K562 (cell line): ENCODE results near the gene CHCHD6. TPM values are rescaled to one million over a fixed set of nuclear protein-coding genes. Genes with fewer than 3 reads are reported as not detected.

ENCODE experiments used
- ATAC-seq: fragments of 200-7000 bp; cut with Tn5 transposase; 3 replicates; pipeline ENCODE4 v1.9.1; 2020; ENCODE audit warnings: moderate library complexity
- BruUV-seq: library from RNA; stranded (reverse); fragments of 400-500 nt; replicated peaks from 2 replicates; lab custom pipeline; 2021; lab: Mats Ljungman, UMichigan
- CTCF ChIA-PET: fragments of 300-600 bp; formaldehyde crosslinking; extraction: SDS; loops from one replicate; lab custom pipeline; 2021; ENCODE audit warnings: low intra/inter-chr PET ratio; lab: Yijun Ruan, JAX
- POLR2A ChIA-PET: fragments of 300-600, 350-650 bp; sonication (Branson Sonifier 250); formaldehyde crosslinking; extraction: SDS; loops from one replicate; lab custom pipeline; 2021; ENCODE audit warnings: antibody characterized with exemption, inconsistent platforms; lab: Yijun Ruan, JAX
- DNase-seq, 4 experiments: peaks; one replicate each; pipeline versions ENCODE4 v3.0.0 to v3.0.0-alpha.2; 2011 to 2018; ENCODE audit warnings: low spot score in 3 of 4, mixed read lengths in 3 of 4; ENCODE audit errors: extremely low read depth in 1 of 4
- FAIRE-seq: peaks from 2 replicates; lab custom pipeline; 2011; peaks lifted over from hg19 to GRCh38; lab: Jason Lieb, UNC
- H2AFZ ChIP-seq: 2 replicates; pipeline ENCODE4 v1.6.0; 2011; ENCODE audit warnings: low read depth, low read length, control low read depth, inconsistent platforms
- H3K27ac ChIP-seq: fragments of 200-600 bp; 3 replicates; pipeline ENCODE4 v1.8.0; 2011; ENCODE audit warnings: low read depth, mild to moderate bottlenecking, control low read depth, inconsistent platforms, low read length, moderate library complexity, mixed read lengths; ENCODE audit errors: extremely low read depth
- H3K27me3 ChIP-seq, 2 experiments: fragments of 300-600 bp in 1 of 2; 2 replicates in 1 of 2; 3 replicates in 1 of 2; pipeline versions ENCODE4 v1.6.0 to v1.8.0; 2011; ENCODE audit warnings: inconsistent platforms in 2 of 2, low read length in 2 of 2, mild to moderate bottlenecking in 1 of 2, mixed read lengths in 1 of 2, moderate library complexity in 1 of 2; ENCODE audit not compliant: control insufficient read depth in 2 of 2, insufficient read depth in 2 of 2
- H3K36me3 ChIP-seq: fragments of 300-600 bp; 3 replicates; pipeline ENCODE4 v1.8.0; 2011; ENCODE audit warnings: mild to moderate bottlenecking, low read length, inconsistent platforms; ENCODE audit not compliant: control insufficient read depth, insufficient read depth
- H3K4me1 ChIP-seq, 2 experiments: fragments of 200-600 bp in 1 of 2; replicated peaks in 1 of 2; 2 replicates in 1 of 2; 3 replicates in 1 of 2; pipeline versions ENCODE4 v1.5.1 to v1.8.0; 2011; ENCODE audit warnings: inconsistent platforms in 2 of 2, low read length in 2 of 2, mild to moderate bottlenecking in 1 of 2, mixed read lengths in 1 of 2, moderate library complexity in 1 of 2; ENCODE audit not compliant: control insufficient read depth in 2 of 2, insufficient read depth in 2 of 2
- H3K4me2 ChIP-seq: 2 replicates; pipeline ENCODE4 v1.6.1; 2011; ENCODE audit warnings: low read length, control low read depth, inconsistent platforms, mixed read lengths; ENCODE audit not compliant: insufficient read depth
- H3K4me3 ChIP-seq: fragments of 200-600 bp; sonication (generic), shearing (Covaris generic); 2 replicates; pipeline ENCODE4 v1.5.1; 2016; ENCODE audit warnings: control low read depth, inconsistent platforms
- H3K79me2 ChIP-seq: fragments of 200-600 bp; 3 replicates; pipeline ENCODE4 v1.8.0; 2011; ENCODE audit warnings: low read length, inconsistent platforms; ENCODE audit not compliant: control insufficient read depth, insufficient read depth
- H3K9ac ChIP-seq, 2 experiments: 2 replicates each; pipeline versions ENCODE4 v1.6.0 to v1.6.1; 2011; ENCODE audit warnings: low read depth in 2 of 2, low read length in 2 of 2, control low read depth in 1 of 2, inconsistent platforms in 1 of 2, mild to moderate bottlenecking in 1 of 2, mixed read lengths in 1 of 2; ENCODE audit not compliant: insufficient read depth in 1 of 2
- H3K9me1 ChIP-seq: one replicate; pipeline ENCODE4 v1.6.0; 2011; ENCODE audit warnings: inconsistent platforms, mild to moderate bottlenecking, low read length, moderate library complexity; ENCODE audit not compliant: control insufficient read depth, insufficient read depth
- H3K9me3 ChIP-seq: replicated peaks from 2 replicates; pipeline ENCODE4 v1.5.1; 2011; ENCODE audit warnings: low read depth, low read length, inconsistent platforms; ENCODE audit not compliant: control insufficient read depth, insufficient read depth
- H4K20me1 ChIP-seq: replicated peaks from 2 replicates; pipeline ENCODE4 v1.6.1; 2011; ENCODE audit warnings: low read length, inconsistent platforms, mixed read lengths; ENCODE audit not compliant: control insufficient read depth, insufficient read depth
- BRF1 ChIP-seq: IDR thresholded peaks from 3 replicates; pipeline ENCODE4 v1.6.1; 2011; ENCODE audit warnings: borderline replicate concordance, mild to moderate bottlenecking; ENCODE audit not compliant: insufficient read length; ENCODE audit errors: extremely low read depth
- DMBX1 ChIP-seq: fragments of 250-450 bp; sonication (Bioruptor Pico); IDR thresholded peaks from 2 replicates; pipeline ENCODE4 v1.8.0; 2022; ENCODE audit warnings: inconsistent platforms, mild to moderate bottlenecking, moderate library complexity, borderline replicate concordance
- FOXJ3 ChIP-seq: sonication (generic); formaldehyde crosslinking; IDR thresholded peaks from 2 replicates; pipeline ENCODE4 v1.4.0; 2020; ENCODE audit warnings: mild to moderate bottlenecking, missing genetic modification reagents
- GABPA ChIP-seq: fragments of 200-800 bp; sonication (Bioruptor generic); conservative IDR thresholded peaks from 2 replicates; pipeline ENCODE4 v1.6.1; 2016; ENCODE audit warnings: low read depth, missing genetic modification characterization, missing compliant biosample characterization
- HNRNPLL ChIP-seq: fragments of 200-400 bp; formaldehyde crosslinking; IDR thresholded peaks from 2 replicates; pipeline ENCODE4 v1.6.1; 2017; ENCODE audit warnings: low read length, low read depth, mild to moderate bottlenecking; ENCODE audit not compliant: poor library complexity, severe bottlenecking
- JUNB ChIP-seq: fragments of 450-650 bp; formaldehyde crosslinking; conservative IDR thresholded peaks from 2 replicates; pipeline ENCODE4 v1.4.0; 2020; ENCODE audit warnings: mild to moderate bottlenecking
- POLR3G ChIP-seq: IDR thresholded peaks from 2 replicates; pipeline ENCODE4 v1.6.1; 2011; ENCODE audit not compliant: insufficient read length, insufficient replicate concordance; ENCODE audit errors: extremely low read depth
- RBM34 ChIP-seq: fragments of 200-400 bp; formaldehyde crosslinking; IDR thresholded peaks from 2 replicates; pipeline ENCODE4 v1.6.1; 2018; ENCODE audit warnings: low read length, borderline replicate concordance; ENCODE audit not compliant: insufficient read depth
- RNF219 ChIP-seq: fragments of 250-450 bp; sonication (Bioruptor Pico); IDR thresholded peaks from 2 replicates; pipeline ENCODE4 v1.5.0; 2022; ENCODE audit warnings: mild to moderate bottlenecking
- TCF15 ChIP-seq: fragments of 250-450 bp; sonication (Bioruptor Pico); IDR thresholded peaks from 2 replicates; pipeline ENCODE4 v1.8.0; 2022; ENCODE audit warnings: moderate library complexity, mild to moderate bottlenecking, inconsistent platforms
- TFAM ChIP-seq: fragments of 250-450 bp; sonication (Bioruptor Pico); conservative IDR thresholded peaks from 2 replicates; pipeline ENCODE4 v1.5.0; 2021; ENCODE audit warnings: mild to moderate bottlenecking, moderate library complexity
- XRCC3 ChIP-seq: fragments of 450-650 bp; IDR thresholded peaks from 2 replicates; pipeline ENCODE4 v1.6.1; 2017; ENCODE audit warnings: mild to moderate bottlenecking, moderate library complexity
- ZBTB2 ChIP-seq: fragments of 450-650 bp; IDR thresholded peaks from 2 replicates; pipeline ENCODE4 v1.6.1; 2016; ENCODE audit warnings: antibody characterized with exemption
- ZBTB5 ChIP-seq: fragments of 450-650 bp; IDR thresholded peaks from 2 replicates; pipeline ENCODE4 v1.6.1; 2017; ENCODE audit warnings: antibody characterized with exemption
- ZNF41 ChIP-seq: fragments of 250-450 bp; sonication (Bioruptor Pico); conservative IDR thresholded peaks from 2 replicates; pipeline ENCODE4 v1.4.0; 2020; ENCODE audit warnings: mild to moderate bottlenecking
- ZNF449 ChIP-seq: fragments of 250-450 bp; sonication (Bioruptor Pico); IDR thresholded peaks from 2 replicates; pipeline ENCODE4 v1.8.0; 2022; ENCODE audit warnings: moderate library complexity, mild to moderate bottlenecking, inconsistent platforms
- WGBS: fragments of 100-300 bp; shearing (Covaris generic); methylation state at CpG from one replicate; pipeline ENCODE4 v1.1.6; 2016; ENCODE audit warnings: low coverage, mixed read lengths; ENCODE audit not compliant: insufficient coverage; ENCODE audit errors: missing lambda C conversion rate; 5-methylcytosine and 5-hydroxymethylcytosine counted together
- in situ Hi-C: fragments of 300-500 bp; cut with MboI; formaldehyde crosslinking; loops from 4 replicates; pipeline ENCODE4 v1.15.0; 2018; ENCODE audit warnings: inconsistent platforms, mixed read lengths
- intact Hi-C: fragments of 100-400 bp; cut with micrococcal nuclease; formaldehyde crosslinking; loops from 2 replicates; pipeline ENCODE4 v1.14.2; 2022
- polyA plus RNA-seq, 8 experiments: library from polyadenylated mRNA; depleted of rRNA in 4 of 8; stranded (reverse) in 5 of 8; unstranded in 3 of 8; fragments of >200 nt; fragmentation: Nextera tagmentation in 2 of 8; fragmentation: Illumina TruSeq in 1 of 8; extraction: Ambion mirVana in 2 of 8; extraction: Trizol in 1 of 8; gene quantifications; 2 replicates each; pipeline versions ENCODE4 v1.2.1 to v1.2.3, GENCODE V29; 2011 to 2014; ENCODE audit warnings: inconsistent platforms in 1 of 8, missing spikeins in 1 of 8
- total RNA-seq, 7 experiments: library from RNA; depleted of rRNA in 6 of 7; stranded (reverse); fragments of >200 nt in 6 of 7; fragmentation: Illumina TruSeq in 2 of 7; extraction: Trizol in 2 of 7; gene quantifications; 2 replicates each; pipeline versions ENCODE4 v1.2.1 to v1.2.3, GENCODE V29; 2011 to 2021; ENCODE audit warnings: low replicate concordance in 1 of 7

The CHCHD6 gene
- total and polyA plus RNA-seq, 9 of the 15 experiments (the other 6 are each of a cell fraction or from before 2014, with no cell fraction given) = 4.6 to 18.6 (median 10.9) TPM

GRCh38 chr3:126852511-126852910 is 148.5 kb downstream of the CHCHD6 start:
- Histone ChIP-seq H3K9me3 (no peaks in the 10 kb centered on the region), H3K9me1 (peaks cover 4% of the 10 kb centered on the region), H3K4me1 (no peaks in the 10 kb centered on the region; a peak in 2 of 5 replicates), H3K9ac (no peak overlapping the region), H4K20me1 (no peaks in the 10 kb centered on the region), H2AFZ (no peak overlapping the region), H3K4me2 (no peak overlapping the region), H3K27ac (no peak overlapping the region), H3K79me2 (no peaks in the 10 kb centered on the region), H3K4me3 (no peak overlapping the region), H3K36me3 (no peaks in the 10 kb centered on the region), H3K27me3 (no peaks in the 10 kb centered on the region)
- BruUV-seq = no TSS peak
- 74% methylated on average over 5 of the region's 10 CpGs for WGBS
- intact Hi-C loops (loop anchor here (5.0 kb wide), 2 partner anchors 100 to 130 kb away; partner anchors contain the start of gene PLXNA1), in situ Hi-C loops (no loop called here)
- ChIA-PET POLR2A (no interaction called here), CTCF (no interaction called here)
- FAIRE-seq = no peak
- DNase-seq = no peak
- no peak for ATAC-seq
- TF ChIP-seq HNRNPLL (no peak), JUNB (no peak), TFAM (CRISPR knock-in tag) (no peak), POLR3G (no peak), GABPA (tag) (no peak), XRCC3 (no peak), RNF219 (CRISPR knock-in tag) (no peak), DMBX1 (CRISPR knock-in tag) (no peak), TCF15 (CRISPR knock-in tag) (no peak), ZNF449 (no peak), RBM34 (no peak), ZBTB5 (no peak), FOXJ3 (CRISPR knock-in tag) (no peak), ZBTB2 (no peak), BRF1 (no peak), ZNF41 (no peak)
